Measurements from ENCODE around the gene OBSCN. TPM values are rescaled to one million over a fixed set of nuclear protein-coding genes. Genes with fewer than 3 reads are reported as not detected.

The OBSCN gene
- total RNA-seq, 1 experiment from 2014 or later, result 33.3 TPM

DNA sequence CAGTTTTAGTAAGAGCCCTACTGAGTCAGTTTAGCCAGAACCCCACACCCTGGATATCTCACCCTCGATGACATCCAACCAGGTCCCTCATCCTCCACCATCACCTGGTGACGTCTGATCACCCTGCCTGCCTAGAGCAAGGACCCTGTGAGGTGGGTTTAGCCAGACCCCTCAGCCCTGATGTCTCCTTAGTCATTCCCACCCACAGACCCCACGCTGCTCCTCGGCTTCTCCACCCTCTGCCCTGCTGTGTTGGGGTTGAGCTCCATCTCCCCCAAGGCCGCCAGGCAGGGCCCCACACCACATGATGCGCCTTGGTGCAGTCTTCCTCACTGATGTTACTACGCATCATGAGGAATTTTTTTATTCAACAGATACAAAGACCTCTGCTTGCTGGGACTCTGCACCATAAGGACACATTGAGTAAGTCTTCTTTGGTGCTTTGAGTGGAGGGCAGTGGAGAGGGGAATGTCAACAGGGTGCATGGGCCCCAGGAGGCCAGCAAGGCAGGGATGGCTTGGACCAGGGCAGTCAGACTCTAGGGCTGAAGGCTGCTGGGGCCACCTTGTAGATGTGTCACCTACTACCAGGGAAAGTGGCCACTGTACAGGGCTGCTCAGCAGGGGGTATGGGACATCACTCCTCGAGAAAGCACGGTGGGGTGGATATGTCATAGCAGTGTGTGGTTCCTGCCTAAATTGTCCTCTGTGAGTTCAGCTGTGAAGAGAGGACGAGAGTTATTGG lies 43.9 kb upstream of the OBSCN start:
- Mint-ChIP-seq H3K4me3 (peak overlapping the region in 1 of 2 experiments; percentile 72; a peak in 2 of 5 replicates), H3K36me3 (ENCODE audit: insufficient read depth in 1 of 3, low read depth in 3 of 3) (peaks cover 0 to 3% (median 2%) of the 10 kb centered on the region in 3 experiments; a peak in 2 of 7 replicates), H3K27me3 (ENCODE audit: low read depth) (peaks cover 11% of the 10 kb centered on the region), H3K27ac (no peak overlapping the region), H3K9me3 (peaks cover 0 to 2% of the 10 kb centered on the region in 2 experiments; a peak in 1 of 5 replicates), H3K4me1 (peaks cover 15 to 30% of the 10 kb centered on the region in 2 experiments)
- Histone ChIP-seq H3K23ac (ENCODE audit: insufficient read length, low read depth, low read length) (no peak overlapping the region), H3K4me1 (ENCODE audit: insufficient read depth, low read length) (no peaks in the 10 kb centered on the region; the same call in 1 of the 2 replicates), H4K91ac (ENCODE audit: insufficient read length, low read depth, low read length) (no peak overlapping the region), H2BK20ac (ENCODE audit: low read depth, low read length, poor library complexity, severe bottlenecking) (no peak overlapping the region), H3K27ac (ENCODE audit: insufficient read length, low read depth, low read length) (no peak overlapping the region), H4K8ac (replicated peaks; ENCODE audit: insufficient read length, low read depth, low read length) (no peak overlapping the region), H3K9ac (ENCODE audit: extremely low read depth, insufficient read length, low read length) (no peak overlapping the region), H3K23me2 (ENCODE audit: insufficient read length, low read depth, low read length, poor library complexity, severe bottlenecking) (peaks cover 2% of the 10 kb centered on the region), H2BK5ac (ENCODE audit: insufficient read length, low read length) (no peak overlapping the region), H2AFZ (ENCODE audit: low read length) (no peak overlapping the region), H3K14ac (ENCODE audit: insufficient read depth, low read length) (no peak overlapping the region), H3K9me3 (ENCODE audit: control insufficient read depth, low read depth, low read length) (no peaks in the 10 kb centered on the region), H3K56ac (ENCODE audit: insufficient read length, low read depth, low read length) (no peak overlapping the region), H2BK15ac (ENCODE audit: low read depth, low read length) (no peak overlapping the region), H4K5ac (ENCODE audit: insufficient read length, low read depth, low read length) (no peak overlapping the region), H3T11ph (ENCODE audit: low read length) (no peak overlapping the region), H3K4me2 (ENCODE audit: insufficient read depth, insufficient read length, low read length) (no peak overlapping the region), H3K4ac (ENCODE audit: low read depth, low read length) (no peak overlapping the region), H2BK12ac (ENCODE audit: insufficient read length, low read depth, low read length) (no peak overlapping the region), H3K79me1 (ENCODE audit: insufficient read depth, low read depth, low read length, poor library complexity, severe bottlenecking) (no peaks in the 10 kb centered on the region), H3K18ac (ENCODE audit: insufficient read length, low read depth, low read length) (no peak overlapping the region), H2BK120ac (ENCODE audit: low read depth, low read length, poor library complexity, severe bottlenecking) (no peak overlapping the region), H3K27me3 (ENCODE audit: insufficient read depth, low read length) (no peaks in the 10 kb centered on the region), H2AK5ac (ENCODE audit: insufficient read length, low read length) (no peak overlapping the region), H3K79me2 (ENCODE audit: insufficient read depth, low read length) (no peaks in the 10 kb centered on the region), H4K20me1 (ENCODE audit: control insufficient read depth, insufficient read depth, insufficient read length) (no peaks in the 10 kb centered on the region)
- no peak for DNase-seq
- WGBS (ENCODE audit: extremely low coverage, insufficient read length, low lambda C conversion rate), result no CpG with 5 or more reads among the region's 10 CpGs
- TF ChIP-seq, protein P1, sequence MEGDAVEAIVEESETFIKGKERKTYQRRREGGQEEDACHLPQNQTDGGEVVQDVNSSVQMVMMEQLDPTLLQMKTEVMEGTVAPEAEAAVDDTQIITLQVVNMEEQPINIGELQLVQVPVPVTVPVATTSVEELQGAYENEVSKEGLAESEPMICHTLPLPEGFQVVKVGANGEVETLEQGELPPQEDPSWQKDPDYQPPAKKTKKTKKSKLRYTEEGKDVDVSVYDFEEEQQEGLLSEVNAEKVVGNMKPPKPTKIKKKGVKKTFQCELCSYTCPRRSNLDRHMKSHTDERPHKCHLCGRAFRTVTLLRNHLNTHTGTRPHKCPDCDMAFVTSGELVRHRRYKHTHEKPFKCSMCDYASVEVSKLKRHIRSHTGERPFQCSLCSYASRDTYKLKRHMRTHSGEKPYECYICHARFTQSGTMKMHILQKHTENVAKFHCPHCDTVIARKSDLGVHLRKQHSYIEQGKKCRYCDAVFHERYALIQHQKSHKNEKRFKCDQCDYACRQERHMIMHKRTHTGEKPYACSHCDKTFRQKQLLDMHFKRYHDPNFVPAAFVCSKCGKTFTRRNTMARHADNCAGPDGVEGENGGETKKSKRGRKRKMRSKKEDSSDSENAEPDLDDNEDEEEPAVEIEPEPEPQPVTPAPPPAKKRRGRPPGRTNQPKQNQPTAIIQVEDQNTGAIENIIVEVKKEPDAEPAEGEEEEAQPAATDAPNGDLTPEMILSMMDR (conservative IDR thresholded peaks at IDR 0.05), result no peak

Data from H9 (cell line).